ENCODE data around the gene CEACAM8.
"Not testable (repeated sequence)": the region's sequence is repeated elsewhere in the genome, so short reads cannot be mapped to it uniquely, and the experiment has no call there.

Gene CEACAM8

DNA sequence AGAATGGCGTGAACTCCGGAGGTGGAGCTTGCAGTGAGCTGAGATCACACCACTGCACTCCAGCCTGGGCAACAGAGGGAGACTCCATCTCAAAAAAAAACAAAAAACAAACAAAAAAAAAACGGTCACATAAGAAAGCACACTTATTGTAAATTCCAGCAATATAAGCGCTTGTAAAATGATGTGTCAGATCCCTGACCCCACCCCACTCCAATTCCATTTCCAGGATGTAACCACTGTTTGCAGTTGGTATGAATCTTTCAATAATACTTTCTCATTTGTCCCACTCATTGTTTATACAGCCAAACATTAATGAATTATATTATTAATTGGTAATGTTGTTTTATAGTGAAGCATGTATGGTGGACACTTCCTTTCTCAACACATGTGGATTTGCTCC lies 50.6 kb downstream of the CEACAM8 start:
- no peak for DNase-seq (ENCODE audit: low read depth in 2 of 2)

DNA sequence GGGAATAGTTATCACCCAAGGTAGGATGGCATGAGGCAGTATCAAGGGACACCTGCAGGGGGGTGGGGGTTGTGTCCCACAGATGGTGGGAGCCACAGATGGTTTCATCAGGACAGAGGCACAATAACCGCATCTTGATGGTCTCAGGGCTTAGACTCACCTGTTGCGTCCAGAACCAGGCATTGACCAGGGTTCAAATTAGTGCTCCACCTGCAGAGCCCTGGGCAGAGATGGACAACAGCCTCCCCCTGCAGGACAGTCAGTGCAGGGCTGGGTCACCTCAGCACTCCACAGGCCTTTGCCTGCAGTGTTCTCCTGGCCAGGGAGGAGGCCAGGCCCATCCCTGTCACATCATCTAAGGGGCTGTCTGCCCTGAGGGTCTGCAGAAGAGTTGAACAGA lies 51.9 kb downstream of the CEACAM8 start:
- no peak for DNase-seq (ENCODE audit: low read depth in 2 of 2)

DNA sequence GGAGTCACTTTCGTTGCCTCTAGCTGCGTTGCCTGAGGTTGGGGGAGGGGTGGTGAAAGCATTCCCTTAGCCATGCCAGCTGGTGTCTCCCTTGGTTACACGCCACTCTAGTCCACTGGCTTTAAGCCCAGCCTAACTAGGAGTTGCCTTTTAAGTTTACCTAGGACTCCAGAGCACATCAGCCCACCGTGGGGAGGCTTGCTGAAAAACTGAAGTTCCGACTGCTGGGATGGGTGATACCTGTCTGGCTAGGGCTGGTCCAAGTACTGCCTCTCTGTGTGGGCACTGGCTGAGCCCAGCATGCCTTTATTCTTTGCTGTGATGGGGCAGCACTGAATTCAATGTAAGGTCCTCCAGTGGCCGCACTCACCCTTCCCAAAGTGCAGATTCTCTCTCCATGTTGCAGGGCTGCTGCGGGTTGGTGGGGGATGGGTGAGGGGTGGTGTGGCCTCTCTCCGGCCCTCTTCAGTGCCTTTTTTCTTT lies 54.6 kb downstream of the CEACAM8 start:
- DNase-seq (ENCODE audit: low read depth in 2 of 2), result no peak

DNA sequence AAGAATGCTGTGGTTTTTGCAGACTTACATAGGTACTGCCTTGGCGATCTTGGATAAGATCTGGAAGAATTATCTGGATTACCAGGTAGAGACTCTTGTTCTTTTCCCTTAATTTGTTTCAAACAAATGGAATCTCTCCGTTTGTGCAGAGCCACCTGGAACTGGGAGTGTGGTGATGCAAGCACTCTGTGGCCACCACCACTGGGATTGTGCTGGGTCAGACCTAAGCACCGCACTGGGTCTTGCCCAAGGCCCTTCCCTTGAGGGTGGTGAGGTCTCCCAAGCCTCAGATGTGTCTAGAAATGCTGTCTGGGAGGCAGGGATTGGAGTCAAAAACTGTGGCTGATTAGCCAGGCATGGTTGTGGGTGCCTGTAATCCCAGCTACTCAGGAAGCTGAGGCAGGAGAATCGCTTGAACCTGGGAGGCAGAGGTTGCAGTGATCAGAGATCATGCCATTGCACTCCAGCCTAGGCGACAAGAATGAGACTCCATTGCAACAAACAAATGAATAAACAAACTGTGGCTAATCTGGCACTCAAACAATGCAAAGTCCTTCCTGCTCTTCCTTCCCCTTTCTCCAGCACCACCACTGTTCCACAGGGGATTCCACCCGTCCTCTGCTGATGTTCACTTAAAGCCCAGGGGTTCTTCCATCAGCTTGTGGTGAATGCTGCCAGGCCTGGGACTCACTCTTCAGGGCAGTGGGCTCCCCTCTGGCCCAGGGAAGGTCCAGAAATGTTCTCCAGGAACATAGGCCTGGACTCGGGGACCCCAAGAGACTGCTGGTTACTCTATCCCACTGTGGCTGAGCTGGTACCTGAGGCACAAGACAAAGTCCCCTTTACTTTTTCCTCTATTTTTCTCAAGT lies 55.6 kb downstream of the CEACAM8 start:
- DNase-seq (ENCODE audit: low read depth in 2 of 2), result no peak

DNA sequence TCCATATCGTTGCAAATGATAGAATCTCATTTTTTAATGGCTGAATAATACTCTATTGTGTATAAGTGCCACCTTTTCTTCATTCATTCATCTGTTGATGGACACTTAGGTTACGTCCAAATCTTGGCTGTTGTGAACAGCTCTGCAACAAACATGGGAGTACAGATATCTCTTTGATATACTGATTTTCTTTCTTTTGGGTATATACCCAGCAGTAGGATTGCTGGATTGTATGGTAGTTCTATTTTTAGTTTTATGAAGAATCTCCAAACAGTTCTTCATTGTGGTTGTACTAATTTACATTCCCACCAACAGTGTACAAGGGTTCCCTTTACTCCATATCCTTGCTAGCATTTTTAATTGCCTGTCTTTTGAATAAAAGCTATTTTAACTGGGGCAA lies 59.4 kb downstream of the CEACAM8 start:
- DNase-seq (ENCODE audit: low read depth in 2 of 2), result not testable (repeated sequence)

DNA sequence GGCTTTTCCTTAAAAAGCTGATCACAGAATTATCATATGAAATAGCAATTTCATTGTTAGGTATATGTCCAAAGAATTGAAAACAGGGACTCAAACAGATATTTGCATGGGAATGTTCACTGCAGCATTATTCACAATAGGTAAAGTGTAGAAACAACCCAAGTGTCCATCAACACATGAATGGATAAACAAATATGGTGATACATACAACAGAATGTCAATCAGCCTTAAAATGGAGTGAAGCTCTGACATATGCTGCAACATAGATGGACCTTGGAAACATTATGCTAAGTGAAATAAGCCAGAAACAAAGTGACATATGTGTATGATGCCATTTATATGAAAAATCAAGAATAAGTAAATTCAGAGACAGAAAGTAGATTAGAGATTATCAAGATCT lies 60.3 kb downstream of the CEACAM8 start:
- no peak for DNase-seq (ENCODE audit: low read depth in 2 of 2)

DNA sequence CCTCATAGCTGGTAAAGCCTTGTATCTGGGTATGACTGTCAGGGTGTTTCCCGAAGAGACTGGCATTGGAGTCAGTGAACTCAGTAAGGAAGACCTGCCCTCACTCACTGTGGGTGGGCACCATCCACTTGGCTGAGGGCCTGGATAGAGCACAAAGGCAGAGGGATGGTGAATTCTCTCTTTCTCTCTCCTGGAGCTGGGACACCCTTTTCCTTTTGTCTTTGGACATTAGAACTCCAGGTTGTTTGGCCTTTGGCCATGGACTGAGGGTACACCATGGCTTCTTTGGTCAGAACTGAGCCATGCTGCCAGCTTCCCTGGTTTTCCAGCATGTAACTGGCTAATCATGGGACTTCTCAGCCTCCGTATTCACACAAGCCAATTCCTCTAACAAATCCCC lies 61.8 kb downstream of the CEACAM8 start:
- DNase-seq (ENCODE audit: low read depth in 2 of 2), result no peak

DNA sequence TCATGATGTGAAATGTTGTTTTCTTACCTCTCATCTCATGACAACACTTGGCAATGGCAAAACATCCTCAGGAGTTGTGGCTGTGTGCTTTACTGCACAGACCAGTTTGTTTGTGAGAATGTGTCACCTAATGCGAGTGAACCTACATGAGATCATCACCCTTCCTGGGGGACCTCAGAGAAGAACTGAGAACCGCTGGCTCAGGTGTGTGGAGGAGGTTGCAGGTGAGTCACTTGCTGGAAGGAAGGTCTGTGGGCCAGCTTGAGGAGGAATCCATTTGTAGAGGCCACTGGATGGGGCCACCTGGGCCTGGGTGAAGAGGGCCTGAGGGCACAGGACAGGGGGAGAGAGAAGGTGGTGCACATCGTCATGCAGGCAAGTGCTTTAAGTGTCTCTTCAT lies 63.4 kb downstream of the CEACAM8 start:
- DNase-seq (ENCODE audit: low read depth in 2 of 2), result no peak
